Skeletal muscle satellite cell (primary cell): ENCODE results near the gene DDT.
"Not testable (repeated sequence)": the region's sequence is repeated elsewhere in the genome, so short reads cannot be mapped to it uniquely, and the experiment has no call there.

ENCODE experiments used
- H3K27me3 ChIP-seq: 2 replicates; pipeline ENCODE4 v1.7.0; 2013; ENCODE audit warnings: low read length; ENCODE audit not compliant: control insufficient read depth, insufficient read depth
- H3K36me3 ChIP-seq: 2 replicates; pipeline ENCODE4 v1.7.0; 2013; ENCODE audit warnings: mild to moderate bottlenecking, control low read depth, low read length; ENCODE audit not compliant: insufficient read depth
- H3K4me1 ChIP-seq: 2 replicates; pipeline ENCODE4 v1.7.0; 2013; ENCODE audit warnings: low read length; ENCODE audit not compliant: control insufficient read depth, insufficient read depth
- H3K4me2 ChIP-seq: 2 replicates; pipeline ENCODE4 v1.7.0; 2013; ENCODE audit warnings: mild to moderate bottlenecking, low read length
- H3K4me3 ChIP-seq: 2 replicates; pipeline ENCODE4 v1.7.0; 2013; ENCODE audit warnings: low read length
- H3K9ac ChIP-seq: 2 replicates; pipeline ENCODE4 v1.7.0; 2013; ENCODE audit warnings: mild to moderate bottlenecking, low read depth, low read length, moderate library complexity
- H3K9me3 ChIP-seq: replicated peaks from 2 replicates; pipeline ENCODE4 v1.7.0; 2013; ENCODE audit warnings: mild to moderate bottlenecking, control low read depth, low read length

Gene DDT

GRCh38 chr22:23947391-23947790 is 26.9 kb downstream of the DDT start:
- H3K27me3 ChIP-seq, H3K36me3 ChIP-seq, H3K9me3 ChIP-seq, H3K9ac ChIP-seq, H3K4me3 ChIP-seq, H3K4me2 ChIP-seq, H3K4me1 ChIP-seq: not testable (repeated sequence)

- not testable (repeated sequence) for H3K36me3 ChIP-seq, H3K9ac ChIP-seq, H3K4me2 ChIP-seq, H3K27me3 ChIP-seq, H3K9me3 ChIP-seq, H3K4me3 ChIP-seq, H3K4me1 ChIP-seq
Measured at GRCh38 chr22:23940166-23940565, 34.1 kb downstream of the DDT start.

- H3K27me3 ChIP-seq: no peaks in the 10 kb centered on the region
- no peak overlapping the region for H3K4me3 ChIP-seq
- H3K9ac ChIP-seq: no peak overlapping the region
- no peak overlapping the region for H3K4me2 ChIP-seq
- H3K36me3 ChIP-seq: no peaks in the 10 kb centered on the region
- no peaks in the 10 kb centered on the region for H3K9me3 ChIP-seq
- H3K4me1 ChIP-seq: no peaks in the 10 kb centered on the region
Measured at GRCh38 chr22:23939017-23939357, 35.3 kb downstream of the DDT start.

GRCh38 chr22:23938328-23939016 is 35.8 kb downstream of the DDT start:
- H3K9ac ChIP-seq: no peak overlapping the region
- H3K4me2 ChIP-seq: no peak overlapping the region
- H3K4me1 ChIP-seq: no peaks in the 10 kb centered on the region
- H3K9me3 ChIP-seq: no peaks in the 10 kb centered on the region
- no peaks in the 10 kb centered on the region for H3K36me3 ChIP-seq
- H3K4me3 ChIP-seq: no peak overlapping the region
- H3K27me3 ChIP-seq: no peaks in the 10 kb centered on the region

GRCh38 chr22:23926561-23926960 is 47.7 kb downstream of the DDT start:
- Histone ChIP-seq H3K27me3 (no peaks in the 10 kb centered on the region), H3K4me3 (no peak overlapping the region), H3K4me2 (no peak overlapping the region), H3K36me3 (peaks cover 3% of the 10 kb centered on the region), H3K9ac (no peak overlapping the region), H3K9me3 (peaks cover 4% of the 10 kb centered on the region), H3K4me1 (peaks cover 4% of the 10 kb centered on the region)

GRCh38 chr22:23925020-23925606 is 49.1 kb downstream of the DDT start:
- H3K36me3 ChIP-seq: no peaks in the 10 kb centered on the region
- peaks cover 7% of the 10 kb centered on the region for H3K4me1 ChIP-seq
- no peaks in the 10 kb centered on the region for H3K27me3 ChIP-seq

GRCh38 chr22:23922921-23923320 is 51.3 kb downstream of the DDT start:
- Histone ChIP-seq H3K9me3 (peaks cover 4% of the 10 kb centered on the region), H3K4me3 (no peak overlapping the region), H3K9ac (no peak overlapping the region), H3K36me3 (no peaks in the 10 kb centered on the region), H3K4me1 (peaks cover 12% of the 10 kb centered on the region), H3K4me2 (no peak overlapping the region), H3K27me3 (no peaks in the 10 kb centered on the region)

More at GRCh38 chr22:23925020-23925606, 49.1 kb downstream of the DDT start:
- Histone ChIP-seq H3K4me3 (no peak overlapping the region), H3K9me3 (peaks cover 4% of the 10 kb centered on the region), H3K4me2 (no peak overlapping the region), H3K9ac (no peak overlapping the region)

GRCh38 chr22:23921586-23922201 is 52.5 kb downstream of the DDT start:
- H3K4me3 ChIP-seq, H3K4me2 ChIP-seq, H3K36me3 ChIP-seq, H3K27me3 ChIP-seq, H3K9ac ChIP-seq, H3K9me3 ChIP-seq: not testable (repeated sequence)
- H3K4me1 ChIP-seq: peaks cover 12% of the 10 kb centered on the region
